Upper lobe of right lung (tissue), 1 donor: ENCODE measurements around the gene CLDN7. TPM values are rescaled to one million over a fixed set of nuclear protein-coding genes. Genes with fewer than 3 reads are reported as not detected.
A peak's percentile ranks its signal among the peaks of the same experiment; 100 is the strongest.

ENCODE experiments used
- ATAC-seq: fragments of 200-7000 bp; cut with Tn5 transposase; one replicate; pipeline ENCODE4 v1.9.1; 2020; ENCODE audit warnings: mild to moderate bottlenecking, moderate library complexity
- DNase-seq: peaks from one replicate; pipeline ENCODE4 v3.0.0-alpha.2; 2020
- H3K27ac ChIP-seq: fragments of 200-600 bp; one replicate; pipeline ENCODE4 v1.8.0; 2022
- H3K27me3 ChIP-seq: fragments of 200-600 bp; one replicate; pipeline ENCODE4 v1.8.0; 2022; ENCODE audit warnings: mild to moderate bottlenecking
- H3K36me3 ChIP-seq: fragments of 200-600 bp; one replicate; pipeline ENCODE4 v1.8.0; 2022
- H3K4me1 ChIP-seq: fragments of 200-600 bp; one replicate; pipeline ENCODE4 v1.8.0; 2022
- H3K4me3 ChIP-seq: fragments of 200-600 bp; one replicate; pipeline ENCODE4 v1.8.0; 2022; ENCODE audit warnings: mild to moderate bottlenecking
- H3K9me3 ChIP-seq: fragments of 200-600 bp; one replicate; pipeline ENCODE4 v1.8.0; 2022
- CTCF ChIP-seq: fragments of 200-600 bp; IDR thresholded peaks from one replicate; pipeline ENCODE4 v1.8.0; 2022; ENCODE audit warnings: antibody characterized with exemption
- intact Hi-C: fragments of 100-400 bp; cut with DNase I; formaldehyde crosslinking; loops from one replicate; pipeline ENCODE4 v1.11.0; 2022
- total RNA-seq: library from RNA; stranded (reverse); fragmentation: NEBNext Ultra II Directional; extraction: Animal tissue kit (Norgen Biotek cat#: 25700); gene quantifications from one replicate; pipeline ENCODE4 v1.2.1, GENCODE V29; 2021
- donor health status: DM: no; HTN: yes; CAD: no; lungs with severe emphysema.

Gene CLDN7
- total RNA-seq, 1 donor from 2014 or later = 117 TPM

- DNase-seq (no peak), ATAC-seq (no peak)
- H3K27me3 ChIP-seq = no peaks in the 10 kb centered on the region
- TF ChIP-seq CTCF = no peak
- intact Hi-C loops = no loop called here
- peaks cover 26% of the 10 kb centered on the region for H3K4me1 ChIP-seq
- peaks cover 48% of the 10 kb centered on the region for H3K36me3 ChIP-seq
- no peaks in the 10 kb centered on the region for H3K9me3 ChIP-seq
- peak overlapping the region; percentile 97 for H3K27ac ChIP-seq
- peak overlapping the region; percentile 99 for H3K4me3 ChIP-seq
Measured at GRCh38 chr17:7241090-7241733, 21.1 kb downstream of the CLDN7 start.

GRCh38 chr17:7240375-7240774 lies 21.9 kb downstream of the CLDN7 start:
- DNase-seq = no peak
- ATAC-seq = no peak
- Histone ChIP-seq H3K27ac (peak overlapping the region; percentile 97), H3K4me3 (peak overlapping the region; percentile 99), H3K4me1 (peaks cover 28% of the 10 kb centered on the region), H3K27me3 (no peaks in the 10 kb centered on the region), H3K9me3 (no peaks in the 10 kb centered on the region), H3K36me3 (peaks cover 48% of the 10 kb centered on the region)
- no peak for TF ChIP-seq CTCF
- intact Hi-C loops = no loop called here

DNA sequence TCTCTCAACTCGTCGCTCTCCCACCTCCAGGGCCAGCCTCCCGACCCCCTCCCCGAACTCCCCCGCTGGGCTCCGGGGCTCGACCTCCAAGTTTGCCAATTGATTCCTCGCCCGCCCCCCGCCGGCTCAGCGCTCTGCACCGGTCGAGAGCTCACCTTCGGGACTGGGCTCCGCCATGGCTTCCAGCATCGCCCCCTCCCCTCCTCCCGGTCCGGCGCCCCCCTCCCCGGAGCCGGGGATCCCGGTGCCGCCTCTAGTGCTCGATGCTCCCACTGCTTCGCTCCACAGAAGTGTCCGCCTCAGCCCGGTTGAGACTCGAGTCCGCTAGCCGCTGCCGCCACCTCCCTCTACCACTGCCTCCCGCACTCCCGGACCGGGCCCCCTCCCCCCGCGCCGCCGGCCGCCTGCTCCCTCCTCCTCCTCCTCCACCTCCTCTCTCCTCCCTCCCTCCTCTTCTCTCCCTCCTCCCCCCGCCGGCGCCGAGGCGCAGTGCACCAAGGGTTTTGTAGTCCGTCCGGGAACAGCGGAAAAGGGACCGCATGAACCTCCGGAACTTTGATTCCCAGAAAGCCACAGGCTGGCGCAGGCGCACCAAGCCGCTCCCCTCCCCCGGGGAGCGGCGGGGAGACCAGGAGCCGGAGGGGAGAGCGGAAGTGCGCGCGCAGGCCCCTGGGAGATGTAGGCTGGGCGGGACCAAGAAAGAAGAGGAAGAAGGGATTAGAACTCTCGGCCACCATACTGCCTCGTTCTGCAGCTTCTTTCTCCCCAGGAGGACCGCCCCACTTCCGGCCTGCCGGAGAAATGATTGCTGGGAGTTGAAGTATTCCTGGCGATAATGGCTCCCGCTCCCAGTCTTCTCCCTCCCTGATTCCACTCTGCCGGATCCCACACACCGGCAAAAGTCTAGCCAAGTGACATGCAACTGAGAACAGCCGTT lies 22.9 kb downstream of the CLDN7 start, which contains the start of gene PHF23:
Gene PHF23 (minus strand): TSS at position 367 of the 937 bp plus-strand sequence. CDS start 178 bp downstream, at position 189.
- H3K36me3 ChIP-seq = peaks cover 44% of the 10 kb centered on the region
- H3K9me3 ChIP-seq = no peaks in the 10 kb centered on the region
- H3K4me1 ChIP-seq = peaks cover 36% of the 10 kb centered on the region
- peak within 1 kb of the TSS; percentile 99 for H3K4me3 ChIP-seq
- peak within 1 kb of the TSS; percentile 88 for H3K27ac ChIP-seq
- intact Hi-C loops = no loop called here
- DNase-seq (peak; percentile 100), ATAC-seq (peak; percentile 83)
- TF ChIP-seq CTCF = no peak
- no peaks in the 10 kb centered on the region for H3K27me3 ChIP-seq

DNA sequence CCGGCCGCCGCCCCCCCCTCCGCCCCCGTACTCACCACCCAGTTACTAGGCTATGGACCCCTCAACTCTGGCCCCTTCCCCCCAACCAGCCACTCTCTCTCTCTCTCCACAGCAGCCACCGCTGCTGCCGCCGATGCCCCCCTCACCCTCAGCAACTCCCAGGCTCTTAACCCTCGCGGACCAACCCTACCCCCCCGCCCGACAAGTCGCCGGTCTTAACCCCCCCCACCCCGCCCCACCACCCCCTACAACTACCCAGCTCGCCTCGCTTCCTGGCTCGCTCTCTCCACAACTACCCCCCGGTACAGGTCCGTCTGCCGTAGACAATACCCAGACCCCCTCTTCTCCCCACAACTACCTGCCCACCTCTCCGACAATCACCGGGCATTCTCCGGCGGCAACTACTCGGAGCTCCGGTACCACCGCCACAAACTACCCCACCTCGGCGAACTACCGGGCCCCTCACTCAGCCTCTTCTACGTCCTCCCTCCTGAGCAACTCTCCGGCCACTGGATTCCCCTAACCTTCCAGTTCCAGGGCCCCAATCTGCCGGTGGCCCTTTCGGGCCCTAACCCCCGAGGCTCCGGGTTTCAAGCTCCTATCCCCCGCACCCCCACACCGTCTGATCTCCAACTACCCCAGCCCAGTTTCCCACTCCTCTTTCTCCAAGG lies 23.7 kb downstream of the CLDN7 start:
- intact Hi-C loops = no loop called here
- no peaks in the 10 kb centered on the region for H3K27me3 ChIP-seq
- peak; percentile 73 for DNase-seq

More for the DNA sequence above, 23.7 kb downstream of the CLDN7 start:
- H3K4me1 ChIP-seq = peaks cover 33% of the 10 kb centered on the region
- peaks cover 35% of the 10 kb centered on the region for H3K36me3 ChIP-seq
- ATAC-seq = no peak
- H3K9me3 ChIP-seq = no peaks in the 10 kb centered on the region
- H3K27ac ChIP-seq = peak overlapping the region; percentile 88
- TF ChIP-seq CTCF = no peak
- peak overlapping the region; percentile 94 for H3K4me3 ChIP-seq
